ENCODE results near the gene ADGRG6. TPM values are rescaled to one million over a fixed set of nuclear protein-coding genes. Genes with fewer than 3 reads are reported as not detected.
A peak's percentile ranks its signal among the peaks of the same experiment; 100 is the strongest.

Gene ADGRG6
- total RNA-seq, 1 experiment from 2014 or later: 2.5 TPM

DNA sequence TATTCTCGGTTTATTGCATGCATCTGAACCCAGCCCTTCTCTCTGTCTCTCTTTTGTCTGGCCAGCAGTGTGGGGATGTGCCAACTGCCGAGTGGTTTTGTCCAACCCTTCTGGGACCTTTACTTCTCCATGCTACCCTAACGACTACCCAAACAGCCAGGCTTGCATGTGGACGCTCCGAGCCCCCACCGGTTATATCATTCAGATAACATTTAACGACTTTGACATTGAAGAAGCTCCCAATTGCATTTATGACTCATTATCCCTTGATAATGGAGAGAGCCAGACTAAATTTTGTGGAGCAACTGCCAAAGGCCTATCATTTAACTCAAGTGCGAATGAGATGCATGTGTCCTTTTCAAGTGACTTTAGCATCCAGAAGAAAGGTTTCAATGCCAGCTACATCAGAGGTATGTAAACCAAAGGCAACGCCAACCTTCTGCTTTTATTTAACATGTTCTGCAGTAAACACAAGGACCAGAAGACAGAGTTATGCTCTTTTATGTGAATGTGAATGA, 65.8 kb downstream of the ADGRG6 start:
- Histone ChIP-seq H4K91ac (ENCODE audit: insufficient read length, low read depth, low read length) (no peak overlapping the region), H3K14ac (ENCODE audit: insufficient read depth, low read length) (0 out of 2 replicates have a peak overlapping the region, but pooled peaks have one; percentile 47), H3K23me2 (ENCODE audit: insufficient read length, low read depth, low read length, poor library complexity, severe bottlenecking) (no peaks in the 10 kb centered on the region), H4K5ac (ENCODE audit: insufficient read length, low read depth, low read length) (no peak overlapping the region), H3K4ac (ENCODE audit: low read depth, low read length) (no peak overlapping the region), H3K56ac (ENCODE audit: insufficient read length, low read depth, low read length) (no peak overlapping the region), H3K79me2 (ENCODE audit: insufficient read depth, low read length) (no peaks in the 10 kb centered on the region), H3K18ac (ENCODE audit: insufficient read length, low read depth, low read length) (no peak overlapping the region), H3K9me3 (ENCODE audit: control insufficient read depth, low read depth, low read length) (no peaks in the 10 kb centered on the region), H4K8ac (replicated peaks; ENCODE audit: insufficient read length, low read depth, low read length) (no peak overlapping the region), H3K23ac (ENCODE audit: insufficient read length, low read depth, low read length) (no peak overlapping the region), H3K4me1 (ENCODE audit: insufficient read depth, low read length) (no peaks in the 10 kb centered on the region), H2BK12ac (ENCODE audit: insufficient read length, low read depth, low read length) (no peak overlapping the region), H2BK5ac (ENCODE audit: insufficient read length, low read length) (no peak overlapping the region), H3K27ac (ENCODE audit: insufficient read length, low read depth, low read length) (no peak overlapping the region), H4K20me1 (ENCODE audit: control insufficient read depth, insufficient read depth, insufficient read length) (no peaks in the 10 kb centered on the region), H3K27me3 (ENCODE audit: insufficient read depth, low read length) (no peaks in the 10 kb centered on the region), H3K4me2 (ENCODE audit: insufficient read depth, insufficient read length, low read length) (no peak overlapping the region), H2AK5ac (ENCODE audit: insufficient read length, low read length) (no peak overlapping the region), H2BK120ac (ENCODE audit: low read depth, low read length, poor library complexity, severe bottlenecking) (no peak overlapping the region), H2BK20ac (ENCODE audit: low read depth, low read length, poor library complexity, severe bottlenecking) (no peak overlapping the region), H3K9ac (ENCODE audit: extremely low read depth, insufficient read length, low read length) (no peak overlapping the region), H2AFZ (ENCODE audit: low read length) (no peak overlapping the region), H3T11ph (ENCODE audit: low read length) (no peak overlapping the region), H2BK15ac (ENCODE audit: low read depth, low read length) (no peak overlapping the region), H3K79me1 (ENCODE audit: insufficient read depth, low read depth, low read length, poor library complexity, severe bottlenecking) (no peaks in the 10 kb centered on the region)
- no peak overlapping the region for H3K27ac Mint-ChIP-seq
- TF ChIP-seq, protein P1, sequence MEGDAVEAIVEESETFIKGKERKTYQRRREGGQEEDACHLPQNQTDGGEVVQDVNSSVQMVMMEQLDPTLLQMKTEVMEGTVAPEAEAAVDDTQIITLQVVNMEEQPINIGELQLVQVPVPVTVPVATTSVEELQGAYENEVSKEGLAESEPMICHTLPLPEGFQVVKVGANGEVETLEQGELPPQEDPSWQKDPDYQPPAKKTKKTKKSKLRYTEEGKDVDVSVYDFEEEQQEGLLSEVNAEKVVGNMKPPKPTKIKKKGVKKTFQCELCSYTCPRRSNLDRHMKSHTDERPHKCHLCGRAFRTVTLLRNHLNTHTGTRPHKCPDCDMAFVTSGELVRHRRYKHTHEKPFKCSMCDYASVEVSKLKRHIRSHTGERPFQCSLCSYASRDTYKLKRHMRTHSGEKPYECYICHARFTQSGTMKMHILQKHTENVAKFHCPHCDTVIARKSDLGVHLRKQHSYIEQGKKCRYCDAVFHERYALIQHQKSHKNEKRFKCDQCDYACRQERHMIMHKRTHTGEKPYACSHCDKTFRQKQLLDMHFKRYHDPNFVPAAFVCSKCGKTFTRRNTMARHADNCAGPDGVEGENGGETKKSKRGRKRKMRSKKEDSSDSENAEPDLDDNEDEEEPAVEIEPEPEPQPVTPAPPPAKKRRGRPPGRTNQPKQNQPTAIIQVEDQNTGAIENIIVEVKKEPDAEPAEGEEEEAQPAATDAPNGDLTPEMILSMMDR (conservative IDR thresholded peaks at IDR 0.05): no peak
- H3K4me1 Mint-ChIP-seq: no peaks in the 10 kb centered on the region
- H3K36me3 Mint-ChIP-seq (ENCODE audit: insufficient read depth in 1 of 3, low read depth in 3 of 3): no peaks in the 10 kb centered on the region
- no peaks in the 10 kb centered on the region for H3K27me3 Mint-ChIP-seq (ENCODE audit: low read depth)
- no peak for DNase-seq
- no peaks in the 10 kb centered on the region for H3K9me3 Mint-ChIP-seq
- no CpG with 5 or more reads among the region's 9 CpGs for WGBS (ENCODE audit: extremely low coverage, insufficient read length, low lambda C conversion rate)
- no peak overlapping the region for H3K4me3 Mint-ChIP-seq
